HG02763 (cell line): ENCODE data around the gene AIP.

Experiments used
- ATAC-seq: cut with Tn5 transposase; IDR thresholded peaks from one replicate; pipeline ENCODE4 v1.9.1; 2021; ENCODE audit warnings: mild to moderate bottlenecking, moderate library complexity; ENCODE audit not compliant: unreplicated experiment

AIP gene

DNA sequence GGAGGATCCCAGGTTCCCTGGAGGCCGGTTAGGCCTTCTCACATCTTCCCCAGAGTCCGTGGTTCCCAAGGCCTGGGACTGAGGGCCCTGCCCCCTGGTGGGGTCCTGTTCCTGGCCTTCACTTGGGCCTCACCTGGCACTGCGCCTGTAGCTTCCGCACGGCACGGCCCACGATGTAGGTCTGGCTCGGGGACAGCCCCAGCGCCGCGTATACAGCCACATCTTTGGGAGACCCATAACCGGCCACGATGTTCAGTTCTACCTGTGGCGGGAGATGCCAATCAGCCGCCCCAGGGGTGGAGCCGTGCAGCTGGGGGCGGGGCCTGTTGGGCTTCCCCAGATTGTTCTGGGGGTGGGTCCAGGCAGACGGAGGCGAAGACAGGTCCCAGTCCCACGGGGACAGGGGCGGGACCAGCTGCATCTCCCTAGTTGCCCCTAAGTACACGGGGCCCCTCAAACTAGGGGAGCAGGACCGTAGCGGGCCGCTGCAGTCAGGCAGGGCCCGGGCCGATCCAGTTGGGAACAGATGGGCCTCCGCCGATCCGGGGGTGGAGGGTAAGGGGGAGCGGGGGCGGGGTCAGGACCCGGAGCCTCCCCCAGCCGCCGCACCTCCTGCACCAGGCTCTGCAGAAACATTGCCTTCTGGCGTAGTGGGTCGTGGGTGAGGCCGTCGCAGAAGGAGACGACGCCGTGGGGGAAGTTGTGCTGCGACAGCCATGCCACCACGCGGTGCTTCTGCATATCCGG lies 10.1 kb downstream of the AIP start:
- no peak for ATAC-seq

DNA sequence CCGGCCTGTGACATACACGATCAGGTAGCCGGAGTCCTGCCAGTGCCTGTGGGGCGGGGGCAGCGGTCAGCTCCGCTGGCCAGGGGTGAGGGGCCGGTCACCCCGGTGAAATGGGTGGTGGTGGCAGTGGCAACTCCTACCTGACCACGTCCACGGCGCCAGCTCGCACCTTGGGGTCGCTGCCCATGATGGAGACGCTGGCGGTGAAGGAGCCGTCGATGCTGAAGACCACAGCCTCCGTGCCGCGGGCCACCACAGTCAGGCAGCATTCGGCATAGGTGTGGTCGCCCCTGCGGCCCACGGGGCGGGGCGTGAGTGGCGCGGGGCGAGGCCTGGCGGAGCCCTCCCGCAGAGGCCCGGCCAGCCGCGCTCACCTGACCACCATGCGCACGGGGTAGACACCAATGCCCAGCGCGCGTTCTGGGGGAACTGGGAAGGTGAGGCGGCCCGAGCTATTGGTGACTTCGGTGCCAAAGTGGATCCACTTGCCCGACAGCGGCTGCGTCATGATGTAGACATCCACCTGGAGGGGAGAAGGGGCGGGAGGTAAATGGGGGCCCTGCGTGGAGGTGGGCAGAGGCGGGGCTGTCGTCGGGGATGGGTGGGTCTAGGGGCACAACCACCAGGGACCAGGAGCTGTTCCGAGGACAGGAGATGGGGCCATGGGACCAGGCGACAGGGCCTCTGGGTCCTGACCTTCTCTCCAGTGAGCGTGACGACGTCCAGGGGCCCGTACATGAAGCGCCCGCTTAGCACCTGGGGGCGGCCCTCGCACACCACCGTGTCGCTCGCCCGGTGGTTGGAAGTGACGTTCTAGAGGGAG lies 10.9 kb downstream of the AIP start:
- no peak for ATAC-seq

DNA sequence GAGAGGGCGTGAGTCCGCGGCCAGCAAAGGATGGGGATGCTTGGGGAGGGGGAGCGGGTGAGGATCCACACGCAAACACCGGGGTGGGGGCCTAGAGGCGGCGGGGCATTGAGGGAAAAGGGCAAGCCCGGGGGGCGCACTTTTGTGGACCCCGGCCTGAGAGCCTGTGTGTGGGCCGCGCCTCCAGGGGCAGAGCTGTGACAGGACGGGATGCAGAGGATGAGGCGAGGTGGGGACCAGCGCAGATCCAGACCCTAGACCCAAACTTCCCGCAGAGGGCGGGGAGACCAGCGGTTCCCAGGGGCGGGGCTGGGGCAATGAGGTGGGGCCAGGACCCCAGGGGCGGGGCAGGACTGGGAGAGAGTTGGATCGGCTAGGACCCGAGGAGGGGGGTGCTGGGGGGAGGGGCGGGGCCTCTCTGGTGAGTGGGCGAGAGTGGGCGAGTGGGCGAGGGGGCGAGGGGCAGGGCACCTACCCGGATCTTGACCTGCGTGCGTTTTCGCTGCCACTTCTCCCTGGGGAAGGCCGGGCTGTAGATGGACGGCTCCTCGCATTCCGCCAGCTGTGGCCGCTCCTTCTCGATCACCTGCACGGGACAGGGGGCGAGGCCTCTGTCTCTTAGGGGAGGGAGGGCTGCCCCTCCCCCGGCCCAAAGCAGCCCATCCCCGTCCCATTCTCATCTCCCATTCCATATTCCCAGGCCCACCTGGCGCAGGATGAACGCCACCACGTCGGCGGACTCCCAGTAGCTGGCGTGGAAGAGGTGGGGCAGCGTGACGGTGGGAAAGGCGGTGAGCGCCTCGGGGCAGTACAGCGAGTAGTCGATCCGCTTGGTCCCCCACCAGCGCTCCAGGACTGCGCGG lies 11.8 kb downstream of the AIP start:
- no peak for ATAC-seq

DNA sequence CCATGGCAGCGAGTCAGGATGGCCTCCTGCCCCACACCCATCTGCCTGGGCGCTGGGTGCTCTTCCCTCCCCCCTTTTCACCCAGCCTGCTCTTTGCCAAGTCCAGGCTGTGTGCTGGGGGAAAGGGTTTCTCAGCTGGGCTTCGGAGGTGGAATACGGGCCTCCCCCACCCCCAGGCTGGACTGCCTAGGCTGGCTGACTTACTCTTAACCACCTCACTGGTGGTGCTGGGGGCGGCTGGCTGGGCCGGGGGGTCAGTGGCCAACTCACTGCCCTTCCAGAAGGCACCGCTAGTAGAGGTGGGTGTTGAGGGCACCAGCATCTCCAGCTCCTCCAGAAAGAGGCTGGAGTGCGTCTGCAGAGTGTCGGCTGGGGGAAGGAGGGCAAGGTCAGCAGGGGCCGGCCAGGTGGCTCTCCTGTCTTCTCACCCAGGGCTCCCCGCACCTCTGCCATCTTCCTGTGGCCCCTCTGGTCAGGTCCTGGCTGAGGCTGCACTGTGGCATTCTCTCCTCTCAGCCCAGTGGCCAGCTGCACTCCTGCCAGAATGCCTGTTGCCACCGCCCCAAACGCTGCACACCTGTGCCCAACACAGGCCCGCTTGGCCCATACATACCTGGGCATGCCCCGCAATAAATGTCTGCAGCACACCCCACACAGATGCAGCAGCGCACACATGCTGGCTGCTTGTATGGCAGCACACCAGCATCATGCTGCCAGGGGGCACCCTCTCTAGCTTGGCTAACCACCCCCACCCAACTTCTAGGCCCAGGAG lies 12.6 kb downstream of the AIP start:
- no peak for ATAC-seq

DNA sequence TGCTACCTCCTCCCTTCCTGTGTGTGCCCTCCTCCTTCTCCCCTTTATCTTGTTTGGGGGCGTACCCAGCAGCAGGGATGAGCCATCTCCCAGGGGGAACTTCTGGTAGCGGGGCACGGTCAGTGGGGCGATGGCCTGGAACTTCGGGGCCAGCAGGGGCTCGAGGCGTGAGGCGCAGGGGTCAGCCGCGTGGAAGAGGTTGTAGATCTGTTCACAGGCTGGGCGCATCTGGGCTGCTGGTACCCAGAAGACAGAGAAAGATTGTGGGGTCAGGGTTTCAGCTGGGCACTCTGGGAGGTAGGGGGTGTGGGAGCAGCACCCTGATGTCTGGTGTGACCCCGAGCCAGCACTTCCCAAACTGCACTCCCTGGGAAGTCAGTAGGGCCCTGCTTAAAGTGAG lies 13.3 kb downstream of the AIP start:
- ATAC-seq: no peak

DNA sequence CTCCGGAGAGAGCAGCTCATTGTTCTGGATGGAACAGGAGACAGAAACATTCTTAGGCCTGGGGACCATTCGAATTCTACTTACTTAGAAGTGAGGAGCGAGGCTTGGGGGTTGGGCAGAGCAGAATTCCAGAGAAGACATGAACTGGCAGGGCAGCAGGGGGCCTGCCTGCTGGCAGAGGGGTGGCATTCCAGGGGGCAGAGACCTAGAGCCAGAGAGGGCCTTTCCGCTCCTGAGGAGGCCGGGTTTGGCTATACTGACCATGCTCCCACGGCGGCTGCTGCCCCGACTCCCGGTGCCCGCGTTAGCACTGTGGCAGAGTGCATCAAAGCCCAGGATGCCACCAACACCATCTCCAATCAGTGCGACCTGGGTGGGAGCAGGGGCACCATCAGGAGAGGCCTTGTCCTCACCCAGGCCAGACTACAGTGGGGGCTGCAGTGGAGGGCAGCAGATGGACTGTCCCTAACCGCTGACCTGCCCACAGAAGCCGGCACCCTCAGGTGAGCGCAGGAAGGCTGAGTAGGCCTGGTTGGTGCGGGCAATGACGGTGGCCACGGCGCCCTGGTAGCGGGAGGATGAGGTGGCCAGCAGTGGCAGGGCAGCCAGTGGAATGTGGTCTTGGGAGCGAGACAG lies 14.9 kb downstream of the AIP start:
- ATAC-seq: no peak

DNA sequence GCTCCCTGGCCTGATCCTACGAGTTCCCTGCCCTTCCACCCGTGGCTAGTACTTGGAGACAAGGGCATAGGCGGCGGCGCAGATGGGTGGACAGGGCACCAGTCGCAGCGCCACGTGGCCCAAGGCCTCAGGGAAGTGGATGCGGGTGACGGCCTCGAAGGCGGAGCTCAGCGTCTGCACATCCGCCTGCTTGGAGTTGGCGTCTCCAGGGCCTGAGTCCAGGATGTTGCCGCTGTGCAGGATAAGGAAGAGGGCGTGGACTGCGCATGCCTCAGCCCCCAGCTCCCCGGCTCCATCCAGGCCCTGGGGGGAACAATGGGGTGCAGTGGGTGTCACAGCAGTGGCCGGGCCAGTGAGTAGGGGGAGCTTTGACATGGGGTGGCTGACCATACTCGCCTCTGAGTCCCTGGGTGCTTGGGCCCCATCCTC lies 15.7 kb downstream of the AIP start:
- no peak for ATAC-seq

DNA sequence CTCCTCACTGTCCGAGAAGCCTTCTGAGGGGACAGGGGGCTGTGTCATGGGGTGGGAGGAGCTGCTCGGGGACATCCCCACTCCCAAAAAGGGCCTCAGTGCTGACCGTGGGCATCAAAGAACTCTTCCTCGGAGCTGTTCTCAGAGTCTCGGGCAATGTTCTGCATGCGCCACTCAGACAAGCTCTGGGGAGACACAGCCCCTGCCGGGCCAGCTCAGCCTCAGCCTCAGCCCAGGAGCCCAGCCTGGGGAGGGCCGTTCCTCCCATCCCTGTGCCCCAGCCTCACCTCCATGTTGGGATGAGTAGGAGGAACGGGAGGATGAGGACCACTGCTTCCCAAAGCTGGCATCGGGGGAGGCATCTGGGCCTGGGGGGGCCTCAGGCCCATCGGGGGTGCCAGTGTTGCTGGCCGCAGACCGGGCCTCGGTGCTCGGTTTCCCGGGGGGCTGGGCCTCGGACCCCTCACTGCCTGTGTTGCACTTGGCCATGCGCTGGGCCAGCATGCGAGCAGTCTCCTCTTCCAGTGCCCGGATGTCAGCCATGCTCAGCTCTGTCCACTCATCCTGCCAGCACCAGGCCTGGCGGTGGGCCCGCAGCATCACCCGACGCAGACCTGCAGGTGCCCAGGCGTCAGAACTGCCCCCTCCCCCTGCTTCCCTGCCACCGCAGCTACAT lies 17.1 kb downstream of the AIP start:
- no peak for ATAC-seq

DNA sequence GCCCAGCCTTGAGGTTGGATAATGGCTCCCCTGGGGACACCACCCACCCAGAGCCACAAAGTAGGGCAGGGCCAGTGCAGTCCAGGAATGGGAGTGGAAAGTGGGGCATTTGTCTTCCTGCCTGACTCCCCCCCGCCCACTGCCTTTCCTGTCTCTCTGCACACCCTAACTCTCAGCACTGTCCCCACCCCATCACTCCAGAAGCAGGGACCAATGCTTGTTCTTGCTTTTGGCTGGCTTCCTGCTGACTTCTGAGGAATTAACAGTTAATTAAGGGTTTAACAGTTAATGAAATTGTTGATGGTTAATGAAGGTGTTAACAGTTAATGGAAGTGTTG lies 17.6 kb downstream of the AIP start:
- ATAC-seq: no peak

DNA sequence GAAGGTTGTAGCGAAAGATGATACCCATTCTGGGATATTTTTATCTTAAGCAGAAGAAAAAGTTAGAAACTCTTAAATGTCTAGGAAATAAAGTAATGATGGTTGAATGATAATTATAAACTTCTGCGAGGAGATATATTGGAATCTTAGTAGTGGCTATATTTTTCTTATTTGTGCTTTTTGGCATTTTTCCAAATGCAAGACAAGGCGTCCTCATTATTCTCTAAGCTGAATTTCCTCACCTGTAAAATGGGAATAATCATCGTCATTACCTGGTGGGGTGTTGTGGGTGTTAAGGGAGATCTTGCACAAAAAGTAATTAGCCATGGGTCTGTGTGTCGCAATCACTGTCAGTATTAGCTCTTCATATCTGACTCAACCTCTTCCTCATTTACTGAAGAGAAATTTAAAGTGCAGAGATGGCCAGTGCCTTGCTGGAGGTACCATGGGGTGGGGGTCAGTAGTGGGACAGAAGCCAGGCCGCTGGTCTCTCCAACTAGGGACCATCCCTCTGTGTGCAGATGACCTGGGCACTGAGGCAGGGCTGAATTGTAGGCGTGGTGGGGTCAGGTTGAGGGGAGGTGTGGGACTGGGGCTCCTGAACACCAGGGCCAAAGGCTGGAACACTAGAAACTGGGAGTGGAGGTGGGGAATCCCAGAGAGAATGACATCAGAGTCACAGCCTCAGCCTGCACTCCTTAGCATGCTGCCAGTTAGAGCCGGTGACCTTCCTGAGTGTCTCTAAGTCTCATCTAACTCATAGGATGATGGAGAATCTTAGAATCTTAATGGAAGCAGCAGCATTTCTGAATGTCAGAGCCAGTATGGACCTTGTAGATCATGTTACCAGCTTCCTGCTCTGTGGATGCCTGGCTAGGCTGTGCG lies 18.2 kb downstream of the AIP start:
- no peak for ATAC-seq

DNA sequence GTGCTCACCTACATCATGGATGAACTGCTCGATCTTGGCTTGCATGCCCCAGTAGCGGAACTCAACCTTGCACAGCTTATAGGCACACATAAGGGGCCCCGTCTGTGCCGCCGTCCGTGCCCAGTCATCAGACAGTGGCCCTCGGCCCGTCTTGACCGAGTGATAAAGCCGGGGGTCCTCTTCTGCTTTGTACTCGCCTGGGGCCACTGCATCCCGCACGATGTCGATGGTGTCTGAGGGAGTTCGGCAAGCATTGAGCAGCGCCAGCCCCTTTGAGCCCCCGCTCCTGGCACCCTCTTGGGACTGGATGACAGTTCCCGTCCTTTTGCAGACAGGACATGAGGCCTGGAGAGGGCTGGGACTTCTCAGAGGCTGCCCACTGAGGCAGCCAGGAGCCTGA lies 19.0 kb downstream of the AIP start:
- ATAC-seq: no peak

DNA sequence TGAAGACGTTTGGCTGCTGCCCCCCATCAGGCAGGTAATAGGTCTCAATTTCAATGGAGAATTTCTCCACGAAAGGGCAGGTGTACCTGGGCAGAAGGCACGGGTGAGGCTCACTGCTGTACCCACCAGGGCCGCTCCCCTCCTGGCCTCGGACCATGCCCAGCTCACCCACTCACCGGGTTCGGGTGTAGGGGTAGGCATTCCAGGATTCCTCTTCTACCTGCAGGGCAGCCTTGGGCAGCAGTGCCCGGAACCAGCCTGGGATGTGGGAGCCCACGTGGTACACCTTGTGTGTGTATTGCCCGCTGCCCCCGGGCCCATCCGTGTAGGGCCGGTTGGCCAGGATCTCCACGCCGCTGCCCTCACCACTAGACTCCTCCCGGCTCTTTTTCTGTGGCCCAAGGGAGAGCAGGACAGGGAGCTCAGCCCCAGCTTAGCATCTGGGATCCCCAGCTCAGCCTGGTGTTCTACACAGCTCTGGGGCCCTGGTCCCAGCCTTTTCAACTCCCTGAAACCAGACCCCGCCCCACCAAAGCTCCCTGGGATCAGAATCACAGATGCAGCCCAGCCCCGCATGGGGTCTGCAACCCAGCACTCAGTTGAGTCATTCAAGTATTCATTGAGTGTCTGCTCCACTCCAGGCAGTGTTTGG lies 19.6 kb downstream of the AIP start:
- ATAC-seq: no peak

DNA sequence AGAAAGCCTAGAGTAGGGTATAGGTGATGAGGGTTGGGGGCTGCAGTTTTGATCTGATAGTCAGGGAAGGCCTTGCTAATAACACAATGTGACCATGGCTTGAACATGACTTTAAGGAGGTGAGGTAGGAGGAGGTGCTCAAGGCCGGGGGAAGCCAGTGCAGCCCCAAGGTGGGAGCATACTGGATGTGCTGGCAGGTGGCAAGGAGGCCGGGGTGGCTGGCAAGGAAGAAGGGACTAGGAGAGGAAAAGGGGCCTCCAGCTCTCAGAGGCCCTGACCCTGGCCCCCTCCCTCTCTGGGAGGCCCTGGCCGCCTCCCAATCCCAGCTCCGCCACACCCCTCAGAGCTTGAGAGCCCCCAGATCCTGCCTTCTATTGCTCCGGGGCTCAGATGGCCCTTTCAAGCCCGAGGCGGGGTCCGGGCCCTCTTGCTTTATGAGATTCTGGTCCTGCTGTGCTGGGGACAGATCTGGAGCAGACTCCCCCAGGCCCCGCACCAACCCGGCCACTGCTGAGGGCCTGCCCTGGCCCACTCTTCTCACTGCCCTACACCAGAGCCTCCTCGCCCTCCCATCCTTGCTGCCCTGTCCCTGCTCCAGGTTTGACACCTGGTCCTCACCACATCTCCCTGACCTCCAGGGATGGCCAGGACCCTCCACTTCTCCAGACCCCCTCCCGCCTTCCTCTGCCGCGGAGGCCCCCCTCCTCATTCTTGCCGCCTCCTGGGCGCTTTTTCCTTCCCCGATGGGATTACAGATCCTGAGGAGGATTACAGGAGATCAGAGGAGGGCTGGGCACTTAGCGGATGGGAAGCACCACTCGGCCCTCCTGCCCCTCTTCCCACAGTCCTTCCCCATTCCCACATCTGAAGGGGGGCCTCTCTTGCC lies 20.5 kb downstream of the AIP start:
- no peak for ATAC-seq

DNA sequence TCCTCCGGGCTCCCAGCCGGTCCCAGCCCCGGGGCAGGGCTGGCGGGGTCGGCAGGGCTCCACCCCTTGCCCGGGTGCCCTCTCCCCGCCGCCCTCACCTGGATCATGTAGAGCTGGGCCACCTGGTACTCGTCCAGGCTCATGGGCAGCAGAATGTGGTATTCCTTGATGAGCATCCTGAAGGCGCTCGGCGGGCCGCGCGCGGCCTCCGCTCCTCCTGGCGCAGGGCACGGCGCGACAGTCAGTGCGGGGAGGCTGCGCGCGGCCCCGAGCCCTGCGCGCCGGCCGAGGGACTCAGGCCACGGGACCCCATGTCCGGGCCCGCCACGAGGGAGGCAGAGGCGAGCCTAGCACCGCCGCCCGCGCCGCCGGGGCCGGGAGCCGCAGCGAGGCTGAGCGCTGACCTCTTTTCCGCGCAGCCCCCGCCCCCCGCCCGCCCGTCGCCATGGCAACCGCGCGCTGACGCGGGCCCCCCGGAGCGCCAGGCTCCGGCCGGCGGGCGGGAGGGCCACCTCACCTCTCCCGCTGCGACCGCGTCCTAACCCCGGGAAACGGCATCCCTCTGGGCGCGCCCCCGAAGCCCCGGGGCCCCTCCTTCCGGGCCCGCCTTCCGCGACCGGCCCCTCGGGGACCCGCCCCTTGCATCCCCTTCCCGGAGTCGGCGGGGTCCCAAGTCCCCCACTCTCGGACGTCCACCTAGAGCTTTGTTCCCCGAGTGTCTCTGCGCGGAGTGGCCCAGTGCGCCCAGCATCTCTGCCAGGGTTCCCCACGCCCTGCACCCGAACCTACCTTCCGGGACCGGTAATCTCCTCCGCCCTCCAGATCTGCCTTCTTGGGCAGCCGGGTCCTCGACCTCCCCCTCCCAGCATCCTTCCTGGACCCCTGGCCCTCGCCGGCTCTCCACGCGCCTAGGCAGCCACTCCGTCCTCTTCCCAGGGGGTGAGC lies 21.5 kb downstream of the AIP start:
- ATAC-seq: no peak

DNA sequence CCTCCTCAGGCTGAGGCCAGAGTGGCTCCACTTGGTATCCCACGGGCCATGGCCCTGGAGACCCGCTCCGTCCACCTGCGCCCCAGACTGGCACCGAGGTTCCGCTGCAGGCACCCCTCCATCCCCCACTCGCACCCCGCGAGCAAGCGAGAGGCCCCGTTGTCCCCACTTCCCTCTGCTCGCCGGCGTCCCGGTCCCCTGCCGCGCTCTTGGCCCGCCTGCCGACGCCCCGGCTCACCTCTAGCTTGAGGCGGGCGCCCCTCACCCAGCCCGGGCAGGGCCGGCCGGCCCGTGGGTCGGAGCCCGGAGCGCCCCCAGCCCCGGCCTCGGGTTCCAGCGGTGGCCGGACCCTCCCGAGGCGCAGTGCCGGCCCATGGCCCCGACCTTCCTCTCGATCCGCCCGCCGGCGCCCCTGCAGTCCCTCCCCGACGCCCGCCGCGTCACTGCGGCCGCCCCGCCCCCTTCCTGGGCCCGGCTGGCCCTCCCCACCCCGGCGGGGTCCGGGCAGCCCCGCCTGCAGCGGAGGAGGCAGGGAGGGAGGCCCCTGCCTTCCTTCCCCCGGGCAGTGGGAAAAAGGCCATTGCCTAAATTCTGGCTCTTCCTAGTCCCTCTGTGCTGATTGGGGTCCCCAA lies 22.2 kb downstream of the AIP start, which contains the start of gene PITPNM1:
TSS of gene PITPNM1 (minus strand) at position 414 of the 632 bp plus-strand sequence. CDS start 1,183 bp downstream, outside the sequence.
- ATAC-seq: no peak
